Hematopoietic multipotent progenitor cell treated with erythropoietin and hydrocortisone succinate and interleukin-3 and kit ligand, for 8 days (in vitro differentiated cells): Measurements from ENCODE around the gene ARHGAP30.
"Not testable (repeated sequence)": the region's sequence is repeated elsewhere in the genome, so short reads cannot be mapped to it uniquely, and the experiment has no call there.

Experiments
- DNase-seq: peaks from one replicate; pipeline ENCODE4 v3.0.0-alpha.2; 2015

ARHGAP30 gene

DNA sequence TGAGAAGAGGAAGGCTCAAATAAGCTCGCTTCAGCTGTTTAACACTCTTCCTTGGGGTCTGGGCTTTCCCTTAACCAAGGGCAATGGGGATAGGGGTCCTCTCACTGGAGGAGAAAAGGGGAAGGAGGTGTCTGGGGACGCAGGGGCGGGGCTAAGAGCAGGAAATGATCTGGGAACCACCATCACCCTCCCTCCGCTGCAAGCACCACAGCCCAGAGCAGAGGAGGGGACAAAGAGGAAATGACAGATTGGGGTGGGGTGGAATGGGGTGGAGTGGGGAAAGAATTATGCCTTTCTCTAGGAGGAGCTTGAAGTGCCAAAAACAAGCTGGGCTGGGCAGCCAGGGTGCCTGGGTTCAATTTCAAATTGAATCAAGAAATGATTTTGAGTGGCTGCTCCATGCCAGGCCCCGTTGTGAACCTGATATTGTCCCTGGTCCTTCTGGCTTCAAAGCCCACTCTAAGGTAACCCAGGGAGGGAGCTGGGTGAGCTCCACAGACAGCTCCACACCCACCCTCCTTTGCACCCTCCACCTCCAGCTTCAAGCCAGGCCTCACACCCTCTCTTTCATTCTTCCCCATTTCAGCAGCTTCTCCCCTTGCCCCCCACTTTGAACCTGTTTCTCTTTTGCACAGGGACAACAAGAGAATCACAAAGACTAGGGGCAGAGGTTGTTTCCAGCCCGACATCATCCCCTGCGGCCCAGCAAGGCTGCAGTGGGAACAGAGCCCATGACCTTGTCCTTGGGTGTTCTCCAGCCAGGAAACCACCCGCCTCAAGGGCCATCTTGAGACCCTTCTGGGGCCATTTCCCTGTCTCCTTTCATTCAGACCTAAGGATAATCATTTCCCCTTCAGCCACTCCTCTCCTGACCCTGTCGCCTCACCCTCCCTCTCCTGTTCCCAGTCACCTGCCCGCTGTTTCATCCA lies 1.1 kb downstream of the ARHGAP30 start:
- peak; percentile 74 for DNase-seq

DNA sequence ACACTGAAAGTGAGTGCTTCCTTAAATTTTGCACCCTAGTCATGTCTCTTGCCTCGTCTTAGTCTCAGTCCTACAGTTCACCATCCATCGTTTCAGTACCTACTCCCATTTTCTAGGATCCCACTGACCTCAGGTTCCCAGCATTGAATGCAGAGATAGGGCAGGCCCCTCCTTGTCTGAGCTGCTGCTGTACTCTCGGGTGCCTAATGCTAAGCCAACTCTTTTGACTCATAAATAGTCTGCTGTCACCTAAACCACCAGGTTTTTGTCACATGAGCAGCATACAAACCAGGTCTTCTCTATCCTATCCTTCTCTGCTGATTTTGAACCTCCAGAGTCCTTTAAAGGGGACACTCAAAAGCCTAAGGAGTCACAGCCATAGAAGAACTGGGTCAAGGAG lies 3.0 kb downstream of the ARHGAP30 start:
- DNase-seq: no peak

DNA sequence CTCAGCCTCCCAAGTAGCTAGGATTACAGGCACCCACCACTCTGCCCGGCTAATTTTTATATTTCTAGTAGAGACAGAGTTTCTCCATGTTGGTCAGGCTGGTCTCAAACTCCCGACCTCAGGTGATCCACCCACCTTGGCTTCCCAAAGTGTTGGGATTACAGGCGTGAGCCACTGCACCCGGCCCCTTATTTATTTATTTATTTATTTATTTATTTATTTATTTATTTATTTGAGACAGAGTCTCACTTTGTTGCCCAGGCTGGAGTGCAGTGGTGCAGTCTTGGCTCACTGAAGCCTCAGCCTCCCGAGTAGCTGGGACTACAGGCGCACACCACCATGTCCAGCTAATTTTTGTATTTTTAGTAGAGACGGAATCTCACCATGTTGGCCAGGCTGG lies 4.0 kb downstream of the ARHGAP30 start:
- not testable (repeated sequence) for DNase-seq

DNA sequence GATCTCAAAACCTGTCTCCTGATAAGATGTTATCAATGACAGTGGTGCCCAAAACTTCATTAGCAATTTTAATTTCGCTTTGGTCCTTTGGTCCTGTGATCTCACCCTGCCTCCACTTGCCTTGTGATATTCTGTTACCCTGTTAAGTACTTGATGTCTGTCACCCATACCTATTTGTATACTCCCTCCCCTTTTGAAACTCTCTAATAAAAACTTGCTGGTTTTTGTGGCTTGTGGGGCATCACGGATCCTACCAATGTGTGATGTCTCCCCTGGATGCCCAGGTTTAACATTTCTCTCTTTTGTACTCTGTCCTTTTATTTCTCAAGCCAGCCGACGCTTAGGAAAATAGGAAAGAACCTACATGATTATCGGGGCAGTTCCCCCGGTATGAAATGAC lies 5.8 kb downstream of the ARHGAP30 start:
- not testable (repeated sequence) for DNase-seq

DNA sequence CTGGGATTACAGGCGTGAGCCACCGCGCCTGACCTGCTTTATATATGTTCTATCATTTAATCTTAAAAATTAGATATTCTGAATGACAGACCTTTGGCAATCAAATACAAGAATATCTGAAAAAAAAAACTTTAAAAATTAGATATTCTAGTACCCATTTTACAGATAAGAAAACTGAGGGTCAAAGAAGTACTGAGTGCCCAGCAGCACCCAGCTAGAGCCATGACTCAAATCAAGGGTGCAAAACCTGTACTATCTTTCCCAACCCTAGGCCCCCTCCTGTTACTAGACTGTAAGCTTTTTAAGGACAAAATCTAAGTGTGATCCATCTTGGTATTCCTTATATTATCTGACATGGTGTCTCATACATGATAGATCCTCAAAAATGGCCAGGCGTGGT lies 8.3 kb downstream of the ARHGAP30 start:
- DNase-seq: no peak

DNA sequence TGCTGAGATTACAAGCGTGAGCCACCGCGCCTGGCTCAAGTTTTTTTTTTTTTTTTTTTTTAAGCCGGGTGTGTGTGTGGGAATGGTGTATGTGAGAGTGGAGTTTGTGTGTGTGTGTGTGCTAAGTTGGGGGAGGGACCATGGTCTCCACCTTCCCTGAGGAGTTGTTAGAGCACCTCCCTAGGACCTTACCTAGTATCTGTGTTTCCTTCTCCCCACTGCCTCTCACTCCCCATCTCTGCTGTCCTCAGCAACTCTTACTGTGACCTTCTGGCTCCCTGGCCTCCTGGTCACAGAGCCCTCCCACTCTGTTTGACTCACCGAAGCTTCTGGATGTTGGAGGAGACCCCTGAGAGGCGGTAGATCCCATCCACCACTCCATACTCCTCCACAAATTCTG lies 10.4 kb downstream of the ARHGAP30 start:
- DNase-seq: no peak

DNA sequence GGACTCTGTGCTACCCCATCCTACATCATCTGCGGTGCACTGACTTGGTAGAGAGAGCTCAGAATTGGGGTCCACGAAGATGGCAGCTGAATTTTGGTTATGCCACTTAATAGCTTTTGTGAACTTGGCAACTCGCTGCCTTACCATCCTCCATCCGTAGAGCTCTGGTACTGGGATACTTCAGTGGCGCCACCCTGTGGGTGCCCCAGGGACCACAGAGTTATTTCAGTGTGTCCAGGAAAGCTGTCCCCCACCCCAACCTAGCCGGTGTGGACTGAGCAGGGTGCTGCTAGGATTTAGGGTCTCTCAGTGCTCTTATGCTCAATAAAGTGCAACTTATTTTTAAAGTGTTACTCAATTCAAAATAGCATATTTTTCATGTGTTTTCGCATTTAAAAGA lies 14.9 kb downstream of the ARHGAP30 start:
- DNase-seq: no peak

DNA sequence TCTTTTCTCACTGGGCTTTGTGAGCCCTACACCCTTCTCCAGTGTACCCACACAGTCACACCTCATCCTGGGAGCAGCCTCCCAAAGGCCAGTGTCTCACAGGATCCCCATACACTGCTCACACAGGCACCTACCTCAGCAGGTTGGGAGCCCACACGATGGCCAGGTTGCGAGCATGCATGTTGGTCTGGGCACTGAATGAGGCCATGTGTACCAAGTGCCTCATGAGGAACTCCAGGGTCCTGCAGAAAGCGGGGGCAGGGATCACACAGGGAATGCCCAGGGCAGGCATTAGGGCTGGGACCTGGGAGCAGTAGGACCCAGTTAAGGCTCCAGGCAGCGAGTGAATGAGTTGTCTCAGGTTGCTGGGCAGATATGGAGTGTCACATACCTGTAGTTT lies 15.5 kb downstream of the ARHGAP30 start:
- no peak for DNase-seq

DNA sequence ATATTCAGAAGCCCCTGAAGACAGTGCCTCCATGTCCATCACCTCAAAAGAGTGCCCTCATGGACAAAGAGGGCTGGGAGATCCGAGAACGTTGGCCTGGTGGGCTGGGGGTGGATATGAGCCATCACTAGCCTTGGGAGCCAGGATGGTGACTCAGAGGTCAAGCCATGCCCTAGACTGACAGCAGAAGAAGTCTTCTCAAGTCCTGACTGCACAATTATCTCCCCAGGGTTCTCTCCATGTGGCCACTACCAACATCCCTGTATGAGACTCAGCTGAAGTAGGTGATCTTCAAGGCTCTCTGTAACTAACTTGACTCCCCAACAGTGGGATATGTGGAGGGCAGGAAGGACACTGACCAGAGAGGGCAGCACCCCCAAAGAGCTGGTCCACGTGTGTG lies 16.8 kb downstream of the ARHGAP30 start:
- no peak for DNase-seq

DNA sequence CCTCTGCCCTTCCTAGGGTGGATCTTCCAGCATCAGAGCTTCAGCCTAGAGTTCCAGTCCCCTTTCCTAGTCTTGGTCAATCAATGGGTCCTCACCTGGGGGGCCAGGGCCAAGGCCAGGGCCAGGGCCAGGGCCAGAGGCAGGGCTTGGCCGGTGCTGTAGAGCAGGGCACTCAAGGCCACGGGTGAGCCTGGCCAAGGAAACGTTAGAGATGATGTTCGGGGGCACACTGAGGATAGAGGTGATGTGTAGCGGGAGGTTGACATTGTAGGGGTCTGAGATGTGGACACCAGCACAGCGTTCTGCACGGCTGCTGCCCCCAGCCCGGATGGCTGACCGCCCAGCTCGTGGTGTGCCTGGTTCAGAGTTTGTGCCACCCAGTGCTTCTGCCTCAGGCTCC lies 18.5 kb downstream of the ARHGAP30 start:
- no peak for DNase-seq

DNA sequence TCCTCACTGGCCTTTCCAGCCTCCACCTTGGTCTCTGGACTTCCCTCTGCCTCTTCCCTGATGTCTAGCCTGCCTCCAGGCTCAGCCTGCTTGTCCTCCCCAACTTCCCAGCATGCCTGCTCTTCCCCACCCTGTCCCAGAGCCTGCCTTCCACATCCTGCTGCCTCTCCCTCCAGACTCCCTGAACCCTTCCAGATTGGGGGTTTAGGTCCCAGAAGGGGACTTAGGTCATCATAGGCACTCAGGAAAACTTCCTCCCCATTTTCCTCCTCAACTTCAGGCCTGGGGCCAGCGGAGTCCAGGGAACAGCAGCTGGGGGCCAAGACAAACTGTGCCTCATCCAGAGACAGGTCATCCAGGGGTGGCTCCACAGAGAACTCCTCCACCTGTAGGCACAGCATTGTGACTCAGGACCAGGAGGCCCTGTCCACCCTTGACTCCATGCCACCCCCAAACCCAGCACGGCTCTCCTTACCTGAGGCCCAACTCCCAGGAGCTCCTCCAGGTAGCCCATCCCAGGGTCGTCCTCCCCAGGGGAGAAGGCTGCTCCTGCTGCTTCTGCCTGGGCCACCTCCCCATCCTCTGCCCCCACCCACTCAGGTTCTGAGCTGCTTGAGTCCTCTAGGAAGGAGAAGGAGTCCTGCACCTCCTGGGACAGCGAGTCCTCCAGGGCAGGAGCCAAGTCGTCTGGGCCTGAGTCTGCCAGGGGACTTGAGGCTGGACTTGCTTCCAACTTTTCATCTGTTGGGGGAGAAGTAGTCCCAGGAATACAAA lies 20.6 kb downstream of the ARHGAP30 start:
- DNase-seq: no peak

DNA sequence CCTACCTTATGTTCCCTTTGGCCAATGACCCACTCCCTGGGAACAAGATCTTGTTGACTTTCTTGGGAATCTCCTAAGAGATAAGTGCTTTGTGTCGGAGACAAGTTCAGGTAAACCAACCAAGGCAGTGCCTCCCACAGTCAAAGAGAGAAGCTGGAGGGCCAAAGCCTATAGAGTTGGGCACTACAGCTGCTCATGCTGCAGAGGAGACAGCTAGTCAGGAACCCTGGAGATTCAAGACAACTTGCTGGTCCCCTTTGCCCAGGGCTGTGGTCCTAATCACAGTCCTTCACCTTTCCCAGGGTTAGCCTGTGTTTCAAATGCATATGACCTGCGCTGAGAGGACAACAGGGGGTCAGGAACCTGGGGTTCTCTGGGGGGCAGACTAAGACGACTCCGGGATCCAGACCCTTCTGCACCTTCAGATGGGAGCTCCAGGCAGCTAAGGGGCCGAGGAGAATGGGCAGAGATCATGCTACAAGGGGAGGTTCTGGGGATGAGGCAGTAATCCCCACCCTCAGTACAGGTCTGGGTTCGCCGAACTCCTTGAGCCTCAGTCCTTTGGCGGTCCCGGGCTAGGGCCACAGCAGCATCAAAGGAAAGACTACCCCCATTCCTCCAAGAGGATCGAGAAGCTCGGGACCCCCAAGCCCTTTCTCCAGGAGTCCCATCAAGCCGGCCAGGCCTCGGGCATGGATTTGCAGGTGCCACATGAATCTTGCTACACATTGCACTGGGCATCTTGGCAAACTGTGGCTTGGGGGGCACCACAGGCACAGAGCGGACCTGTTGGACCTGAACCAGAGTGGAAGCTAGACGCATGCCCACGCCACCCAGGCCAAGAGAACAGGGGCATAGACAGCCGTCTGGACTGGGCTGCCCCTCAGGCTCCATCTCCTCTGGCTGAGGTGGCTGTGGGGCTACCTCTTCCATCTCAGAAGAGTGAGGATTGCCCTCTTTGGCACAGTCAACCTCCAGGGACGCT lies 22.0 kb downstream of the ARHGAP30 start:
- no peak for DNase-seq

DNA sequence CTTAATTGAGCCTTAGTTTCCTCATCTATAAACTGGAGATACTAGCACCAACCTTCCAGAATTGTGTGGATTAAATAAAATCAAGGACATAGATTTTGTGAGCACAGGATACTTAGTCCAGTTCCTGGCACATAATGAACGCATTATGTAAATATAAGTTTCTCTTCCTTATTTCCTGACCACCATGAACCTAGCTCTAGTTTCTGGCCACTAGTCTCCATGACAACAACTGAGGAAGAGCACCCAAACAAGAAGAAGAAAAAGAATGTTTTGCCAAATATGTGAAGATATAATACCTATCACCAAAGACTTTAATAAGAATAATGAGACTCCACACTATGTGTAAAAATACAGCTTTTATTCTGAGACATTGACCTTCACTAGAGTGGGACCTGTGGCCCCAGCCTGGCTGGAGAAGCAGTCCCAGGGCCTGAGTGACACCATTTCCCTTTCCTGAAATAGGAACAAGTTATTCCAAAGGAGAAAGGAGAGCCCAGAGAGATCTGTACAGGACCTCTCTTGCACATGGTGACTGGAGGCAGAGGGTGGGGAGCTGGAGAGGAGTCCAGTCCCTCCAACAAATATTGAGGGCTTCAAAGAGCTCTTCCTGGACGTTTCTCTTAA lies 23.0 kb downstream of the ARHGAP30 start:
- no peak for DNase-seq

DNA sequence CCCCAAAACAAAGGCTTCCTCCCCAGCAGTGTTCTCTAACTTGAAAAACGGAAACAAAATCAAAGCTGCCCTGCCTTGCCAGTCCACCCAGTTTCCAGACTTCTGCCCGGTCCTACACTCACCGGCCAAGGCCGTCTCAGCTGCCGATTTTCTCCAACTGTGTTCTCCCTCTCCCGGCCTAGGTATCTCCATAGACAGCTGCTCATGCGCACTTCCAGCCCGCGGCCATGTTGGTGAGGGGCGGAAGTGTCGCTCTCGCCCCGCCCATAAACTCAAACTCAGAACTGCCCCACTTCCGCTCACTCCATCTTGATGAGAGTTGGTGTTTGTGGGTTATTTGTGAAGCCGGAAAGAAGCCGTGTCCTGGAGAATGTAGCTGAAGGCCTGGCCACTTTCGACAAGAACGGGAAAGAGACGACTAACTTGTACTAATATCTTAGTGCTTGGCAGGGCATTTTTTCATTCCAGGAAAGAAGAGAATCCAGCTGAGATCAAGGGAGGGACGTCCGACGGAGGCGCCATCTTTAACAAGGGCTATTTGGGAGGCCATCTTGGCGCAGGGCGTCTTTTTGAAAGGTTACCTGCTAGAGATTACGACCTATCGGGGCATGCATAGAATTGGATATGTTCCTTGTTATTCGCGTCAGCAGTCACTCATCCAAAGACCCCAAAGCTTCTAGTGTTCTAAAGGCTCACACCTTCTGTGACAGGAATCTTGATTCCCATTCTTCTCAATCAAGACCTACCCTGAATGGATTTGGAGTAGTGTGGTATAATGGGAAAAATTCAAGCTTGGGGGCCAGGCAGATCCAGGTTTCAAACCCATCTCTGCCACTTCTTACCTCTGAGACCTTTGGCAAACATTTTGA lies 23.7 kb downstream of the ARHGAP30 start, which contains the start of gene USF1:
TSS of gene USF1 (minus strand) at position 242 of the 869 bp plus-strand sequence. CDS start 2,702 bp downstream, outside the sequence.
- peak; percentile 98 for DNase-seq

DNA sequence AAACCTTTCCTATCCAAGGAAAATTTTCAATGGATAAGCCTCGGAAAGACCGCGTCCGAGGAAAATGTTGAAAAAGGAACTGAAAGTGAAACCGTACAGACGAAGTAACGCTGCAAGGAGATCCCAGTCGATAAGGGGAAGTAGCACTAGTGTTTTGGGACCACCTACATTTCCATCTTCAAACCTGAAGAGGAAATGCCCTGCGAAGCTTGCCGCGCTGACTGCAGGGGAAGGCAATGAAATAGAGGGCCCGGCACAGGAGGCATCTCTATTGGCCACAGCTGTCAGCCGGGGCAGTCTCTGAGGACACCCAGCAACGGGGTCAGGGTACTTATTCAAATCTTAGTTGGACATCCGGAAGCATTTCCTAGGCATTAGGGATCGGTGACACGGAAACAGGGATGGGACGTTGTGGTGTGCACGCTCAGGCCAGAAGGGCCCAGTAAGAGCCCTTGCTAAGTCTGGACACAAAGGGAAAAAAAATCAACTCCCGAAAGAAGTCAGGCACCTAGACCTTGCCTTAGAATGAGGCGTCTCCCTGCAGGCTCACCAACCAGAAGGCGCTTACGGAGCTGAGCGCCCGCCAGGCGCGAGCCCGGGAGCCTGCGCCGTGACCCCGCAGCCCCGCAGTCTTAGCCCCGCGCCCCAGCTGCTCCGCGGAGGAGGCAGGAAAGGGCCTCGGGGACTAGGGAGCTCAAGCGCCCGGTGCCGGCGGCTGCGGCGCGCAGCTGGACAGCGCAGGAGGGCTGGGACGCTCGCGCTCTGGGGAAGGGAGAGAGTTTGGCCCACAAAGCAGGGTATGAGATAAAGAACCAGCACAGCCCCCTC lies 24.6 kb downstream of the ARHGAP30 start:
- DNase-seq: peak; percentile 82

DNA sequence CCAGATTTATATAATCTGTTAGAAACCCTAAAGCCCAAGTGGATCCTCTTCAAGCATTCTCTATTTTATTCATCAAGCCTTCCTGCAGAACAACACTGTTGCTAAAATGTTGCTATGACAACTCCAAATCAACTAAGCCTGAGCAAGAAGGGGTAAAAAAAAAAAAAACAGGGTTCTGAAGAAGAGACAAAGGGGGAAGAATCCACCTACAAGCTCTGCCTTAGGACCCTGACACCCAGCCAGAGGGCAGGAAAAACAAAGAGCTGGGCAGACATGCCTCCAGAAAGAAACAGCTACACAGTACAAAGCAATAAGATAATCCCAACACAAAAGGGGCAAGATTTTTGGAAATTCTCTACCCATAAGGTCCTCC lies 25.2 kb downstream of the ARHGAP30 start:
- DNase-seq: no peak

DNA sequence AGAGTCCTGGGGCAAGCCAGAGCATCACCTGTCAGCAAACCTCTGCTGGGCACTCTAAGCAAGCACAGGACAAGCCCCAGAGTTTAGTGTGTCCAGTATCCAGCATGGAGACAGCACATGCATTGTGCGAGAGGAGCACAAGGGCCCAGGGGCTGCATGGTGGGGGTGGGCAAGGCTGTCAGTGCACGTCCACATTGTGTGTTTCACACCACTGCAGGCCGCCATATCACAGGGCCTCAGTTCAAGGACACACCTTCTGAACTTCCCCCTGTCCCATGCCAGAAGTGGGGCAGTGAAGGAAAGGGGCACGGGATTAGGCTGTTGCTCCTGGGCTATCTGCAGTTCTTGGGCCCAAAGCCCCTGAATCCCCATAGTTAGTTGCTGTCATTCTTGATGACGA lies 30.1 kb downstream of the ARHGAP30 start:
- no peak for DNase-seq

DNA sequence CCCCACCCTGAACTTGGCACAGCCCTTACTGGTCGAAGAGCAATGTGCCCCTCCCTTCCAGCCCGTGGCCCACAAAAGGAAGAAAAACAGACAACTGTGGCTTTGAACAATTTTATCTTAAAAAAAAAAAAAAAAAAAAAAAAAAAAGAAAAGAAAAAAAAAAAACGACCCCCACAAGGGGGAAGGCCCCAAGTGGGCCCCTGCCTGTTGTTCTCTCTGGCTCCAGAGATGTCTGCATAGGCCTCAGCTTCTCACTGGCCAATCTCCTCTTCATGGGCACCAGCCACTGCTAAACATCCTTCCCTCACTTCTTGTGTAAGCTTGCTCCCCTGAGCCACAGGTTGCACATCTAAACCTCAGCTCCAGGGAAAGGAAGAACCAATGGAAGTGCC lies 30.5 kb downstream of the ARHGAP30 start:
- DNase-seq: no peak

DNA sequence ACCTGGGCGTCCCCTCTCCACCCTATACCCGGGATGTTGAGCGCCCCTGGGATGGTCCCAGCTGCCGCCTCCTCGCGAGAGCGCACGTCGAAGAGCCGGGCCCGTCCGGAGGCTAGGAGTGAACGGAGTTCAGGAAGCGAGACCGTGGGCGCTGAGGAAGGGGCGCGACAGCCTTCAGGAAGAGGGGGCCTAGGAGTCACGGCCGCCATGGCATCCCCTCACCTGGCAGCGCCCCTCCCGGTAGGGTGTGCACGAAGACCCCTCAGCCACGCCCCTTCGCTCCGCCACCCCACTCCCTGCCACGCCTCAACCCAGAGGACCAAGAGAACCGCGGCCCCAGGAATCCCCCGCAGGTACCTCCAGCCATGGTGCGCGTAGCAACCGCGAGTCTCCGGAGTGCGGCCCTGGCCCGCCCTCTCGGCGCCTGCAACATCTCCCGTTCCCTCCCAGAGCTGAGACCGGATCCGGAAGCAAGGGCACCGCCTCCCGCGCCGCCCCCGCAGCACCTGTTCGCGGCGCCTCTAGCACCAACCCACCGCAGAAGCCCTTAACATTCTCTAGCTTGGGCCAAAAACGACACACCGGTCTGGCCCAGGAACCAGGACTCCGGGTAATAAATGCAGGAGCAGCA lies 31.1 kb downstream of the ARHGAP30 start, which contains the start of gene TSTD1:
TSS of gene TSTD1 (minus strand) at position 442 of the 631 bp plus-strand sequence. CDS start at position 367, 75 bp downstream.
- peak; percentile 75 for DNase-seq
